Vagina (tissue), 2 donors: ENCODE data around the gene ZBTB42.

Experiments
- POLR2A ChIP-seq, 2 donors: fragments of 450-650 bp; IDR thresholded peaks; one replicate each; pipeline ENCODE4 v1.6.1; 2017; ENCODE audit warnings: antibody characterized with exemption in 2 of 2, mild to moderate bottlenecking in 2 of 2, moderate library complexity in 2 of 2
- POLR2AphosphoS5 ChIP-seq, 2 donors: sonication (generic); formaldehyde crosslinking; IDR thresholded peaks; one replicate each; pipeline ENCODE4 v1.9.0; 2017; ENCODE audit warnings: antibody characterized with exemption in 2 of 2, mild to moderate bottlenecking in 2 of 2, low read depth in 1 of 2; ENCODE audit not compliant: insufficient read depth in 1 of 2
- TF ChIP-seq, protein P1 (sequence below), 3 experiments: fragments of 450-650 bp in 2 of 3; fragments of 200-600 bp in 1 of 3; sonication (generic) in 1 of 3; IDR thresholded peaks; one replicate each; pipeline ENCODE4 v1.5.1; 2017 to 2019; ENCODE audit warnings: antibody characterized with exemption in 3 of 3, mild to moderate bottlenecking in 2 of 3, moderate library complexity in 2 of 3

DNA sequence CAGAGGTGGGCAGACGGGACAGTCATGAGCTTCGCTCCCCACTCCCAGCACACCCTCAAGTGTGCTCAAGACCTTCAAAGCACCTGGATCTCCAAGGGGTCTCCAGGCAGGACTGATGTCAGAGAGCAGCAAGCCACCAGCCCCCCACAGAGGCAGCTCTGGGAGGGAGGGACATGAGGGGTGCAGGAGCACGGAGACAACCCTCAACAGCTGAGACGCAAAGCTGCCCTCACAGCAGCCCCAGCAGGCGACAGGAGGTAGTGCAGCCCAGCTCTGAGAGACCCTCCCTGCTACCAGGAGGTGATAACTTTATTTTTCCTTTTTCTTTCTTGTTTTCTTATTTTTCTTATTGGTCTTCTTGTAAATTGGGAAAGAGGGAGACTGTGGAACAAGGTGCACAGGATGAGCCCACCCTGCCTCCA lies 30.0 kb upstream of the ZBTB42 start:
- TF ChIP-seq, protein P1, sequence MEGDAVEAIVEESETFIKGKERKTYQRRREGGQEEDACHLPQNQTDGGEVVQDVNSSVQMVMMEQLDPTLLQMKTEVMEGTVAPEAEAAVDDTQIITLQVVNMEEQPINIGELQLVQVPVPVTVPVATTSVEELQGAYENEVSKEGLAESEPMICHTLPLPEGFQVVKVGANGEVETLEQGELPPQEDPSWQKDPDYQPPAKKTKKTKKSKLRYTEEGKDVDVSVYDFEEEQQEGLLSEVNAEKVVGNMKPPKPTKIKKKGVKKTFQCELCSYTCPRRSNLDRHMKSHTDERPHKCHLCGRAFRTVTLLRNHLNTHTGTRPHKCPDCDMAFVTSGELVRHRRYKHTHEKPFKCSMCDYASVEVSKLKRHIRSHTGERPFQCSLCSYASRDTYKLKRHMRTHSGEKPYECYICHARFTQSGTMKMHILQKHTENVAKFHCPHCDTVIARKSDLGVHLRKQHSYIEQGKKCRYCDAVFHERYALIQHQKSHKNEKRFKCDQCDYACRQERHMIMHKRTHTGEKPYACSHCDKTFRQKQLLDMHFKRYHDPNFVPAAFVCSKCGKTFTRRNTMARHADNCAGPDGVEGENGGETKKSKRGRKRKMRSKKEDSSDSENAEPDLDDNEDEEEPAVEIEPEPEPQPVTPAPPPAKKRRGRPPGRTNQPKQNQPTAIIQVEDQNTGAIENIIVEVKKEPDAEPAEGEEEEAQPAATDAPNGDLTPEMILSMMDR (IDR thresholded peaks at IDR 0.05), result no peak
- no peak for TF ChIP-seq POLR2AphosphoS5 (IDR thresholded peaks at IDR 0.05; ENCODE audit: insufficient read depth in 1 of 2, low read depth in 1 of 2)
- no peak for TF ChIP-seq POLR2A (IDR thresholded peaks at IDR 0.05)
